ENCODE results near the gene CHD2.

DNA sequence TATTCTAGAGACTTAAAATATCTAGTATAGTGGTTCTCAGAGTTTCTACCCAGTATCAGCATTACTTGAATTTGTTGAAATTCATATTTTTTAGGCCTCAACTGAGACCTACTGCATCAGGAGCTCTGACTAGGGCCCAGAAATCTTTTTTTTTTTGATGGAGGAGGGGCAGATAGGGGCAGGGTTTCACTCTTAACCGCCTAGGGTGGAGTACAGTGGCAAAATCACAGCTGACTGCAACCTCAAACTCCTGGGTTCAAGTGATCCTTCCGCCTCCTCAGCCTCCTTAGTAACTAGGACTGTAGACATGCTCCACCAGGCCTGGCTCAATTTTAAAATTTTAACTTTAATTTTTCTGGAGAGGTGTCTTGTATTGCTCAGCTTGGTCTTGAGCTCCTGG, 36.6 kb downstream of the CHD2 start:
- TF ChIP-seq, protein P1, sequence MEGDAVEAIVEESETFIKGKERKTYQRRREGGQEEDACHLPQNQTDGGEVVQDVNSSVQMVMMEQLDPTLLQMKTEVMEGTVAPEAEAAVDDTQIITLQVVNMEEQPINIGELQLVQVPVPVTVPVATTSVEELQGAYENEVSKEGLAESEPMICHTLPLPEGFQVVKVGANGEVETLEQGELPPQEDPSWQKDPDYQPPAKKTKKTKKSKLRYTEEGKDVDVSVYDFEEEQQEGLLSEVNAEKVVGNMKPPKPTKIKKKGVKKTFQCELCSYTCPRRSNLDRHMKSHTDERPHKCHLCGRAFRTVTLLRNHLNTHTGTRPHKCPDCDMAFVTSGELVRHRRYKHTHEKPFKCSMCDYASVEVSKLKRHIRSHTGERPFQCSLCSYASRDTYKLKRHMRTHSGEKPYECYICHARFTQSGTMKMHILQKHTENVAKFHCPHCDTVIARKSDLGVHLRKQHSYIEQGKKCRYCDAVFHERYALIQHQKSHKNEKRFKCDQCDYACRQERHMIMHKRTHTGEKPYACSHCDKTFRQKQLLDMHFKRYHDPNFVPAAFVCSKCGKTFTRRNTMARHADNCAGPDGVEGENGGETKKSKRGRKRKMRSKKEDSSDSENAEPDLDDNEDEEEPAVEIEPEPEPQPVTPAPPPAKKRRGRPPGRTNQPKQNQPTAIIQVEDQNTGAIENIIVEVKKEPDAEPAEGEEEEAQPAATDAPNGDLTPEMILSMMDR (IDR thresholded peaks at IDR 0.05; ENCODE audit: extremely low read depth in 1 of 2, insufficient read depth in 1 of 2, low read depth in 1 of 2, low read length in 2 of 2) = no peak
- TF ChIP-seq JUN (IDR thresholded peaks at IDR 0.05; ENCODE audit: borderline replicate concordance, insufficient read depth, insufficient read length, low read depth) (no peak), POLR2A (IDR thresholded peaks at IDR 0.05; ENCODE audit: low read depth, low read length) (no peak), MYC (IDR thresholded peaks at IDR 0.05; ENCODE audit: low read depth, low read length) (no peak), EZH2 (IDR thresholded peaks at IDR 0.05; ENCODE audit: borderline replicate concordance, low read depth, low read length, severe bottlenecking) (no peak), POLR2AphosphoS5 (IDR thresholded peaks at IDR 0.05; ENCODE audit: insufficient read depth, low read depth, low read length) (no peak), GATA2 (IDR thresholded peaks at IDR 0.05; ENCODE audit: insufficient read depth, insufficient read length, low read depth, low read length) (no peak), FOS (IDR thresholded peaks at IDR 0.05; ENCODE audit: borderline replicate concordance, insufficient read depth, low read length) (no peak)
- TF ChIP-seq, protein P2, sequence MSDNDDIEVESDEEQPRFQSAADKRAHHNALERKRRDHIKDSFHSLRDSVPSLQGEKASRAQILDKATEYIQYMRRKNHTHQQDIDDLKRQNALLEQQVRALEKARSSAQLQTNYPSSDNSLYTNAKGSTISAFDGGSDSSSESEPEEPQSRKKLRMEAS (IDR thresholded peaks at IDR 0.05; ENCODE audit: insufficient read depth, insufficient read length) = no peak
